DMS153 treated with DMSO at 0.1 percent for 48 hours (cell line): ENCODE results near the gene HIVEP2.

Experiments
- DNase-seq: peaks from one replicate; lab custom pipeline; 2025; ENCODE audit not compliant: unreplicated experiment; lab: John Stamatoyannopoulos, UW

Gene HIVEP2

GRCh38 chr6:142744836-142745235, 200.1 kb downstream of the HIVEP2 start:
- no peak for DNase-seq

- no peak for DNase-seq
Measured at GRCh38 chr6:142740449-142740848, 204.5 kb downstream of the HIVEP2 start.

- no peak for DNase-seq
Measured at GRCh38 chr6:142738731-142739130, 206.2 kb downstream of the HIVEP2 start.

- no peak for DNase-seq
Measured at GRCh38 chr6:142738035-142738396, 207.0 kb downstream of the HIVEP2 start.

GRCh38 chr6:142737368-142738034, 207.5 kb downstream of the HIVEP2 start:
- DNase-seq = no peak

GRCh38 chr6:142735204-142735603, 209.8 kb downstream of the HIVEP2 start:
- peak; percentile 17 for DNase-seq

- no peak for DNase-seq
Measured at GRCh38 chr6:142732790-142733189, 212.2 kb downstream of the HIVEP2 start.

GRCh38 chr6:142731611-142732010, 213.4 kb downstream of the HIVEP2 start:
- DNase-seq = no peak

GRCh38 chr6:142729618-142730017, 215.4 kb downstream of the HIVEP2 start:
- DNase-seq = no peak

- DNase-seq = no peak
Measured at GRCh38 chr6:142728910-142729481, 216.0 kb downstream of the HIVEP2 start.

GRCh38 chr6:142728364-142728763, 216.6 kb downstream of the HIVEP2 start:
- peak; percentile 41 for DNase-seq

GRCh38 chr6:142726616-142727015, 218.4 kb downstream of the HIVEP2 start:
- DNase-seq = no peak

- DNase-seq = no peak
Measured at GRCh38 chr6:142725024-142725770, 219.8 kb downstream of the HIVEP2 start.

GRCh38 chr6:142722841-142723240, 222.1 kb downstream of the HIVEP2 start:
- DNase-seq = no peak

- DNase-seq = no peak
Measured at GRCh38 chr6:142722012-142722411, 223.0 kb downstream of the HIVEP2 start.

- DNase-seq = no peak
Measured at GRCh38 chr6:142721215-142721920, 223.6 kb downstream of the HIVEP2 start.

- DNase-seq = no peak
Measured at GRCh38 chr6:142718667-142719191, 226.2 kb downstream of the HIVEP2 start.

GRCh38 chr6:142716097-142716496, 228.9 kb downstream of the HIVEP2 start:
- DNase-seq = no peak

- DNase-seq = no peak
Measured at GRCh38 chr6:142714951-142715785, 229.8 kb downstream of the HIVEP2 start.

GRCh38 chr6:142713959-142714358, 231.0 kb downstream of the HIVEP2 start:
- no peak for DNase-seq

- no peak for DNase-seq
Measured at GRCh38 chr6:142712231-142712630, 232.7 kb downstream of the HIVEP2 start.
